Activated CD4-positive, alpha-beta memory T cell treated with anti-CD3 and anti-CD28 coated beads for 36 hours (primary cell): Measurements from ENCODE around the gene ZSWIM8. TPM values are rescaled to one million over a fixed set of nuclear protein-coding genes. Genes with fewer than 3 reads are reported as not detected.
"Not testable (repeated sequence)": the region's sequence is repeated elsewhere in the genome, so short reads cannot be mapped to it uniquely, and the experiment has no call there.

Source experiments
- CTCF ChIA-PET: fragments of 350-600 bp; sonication (Branson Sonifier 250); formaldehyde crosslinking; loops from one replicate; lab custom pipeline; 2021; ENCODE audit warnings: antibody characterized with exemption, inconsistent platforms; lab: Charles Lee
- POLR2A ChIA-PET: fragments of 350-600 bp; sonication (Branson Sonifier 250); formaldehyde crosslinking; loops from one replicate; lab custom pipeline; 2021; ENCODE audit warnings: antibody characterized with exemption; lab: Charles Lee
- DNase-seq: peaks from one replicate; pipeline ENCODE4 v3.0.0-alpha.2; 2020
- H3K27ac Mint-ChIP-seq: one replicate; pipeline ENCODE4 v1.8.0; 2021; ENCODE audit warnings: mixed read lengths
- H3K27me3 Mint-ChIP-seq: one replicate; pipeline ENCODE4 v1.8.0; 2021; ENCODE audit warnings: mixed read lengths
- H3K36me3 Mint-ChIP-seq: one replicate; pipeline ENCODE4 v1.8.0; 2021; ENCODE audit warnings: mixed read lengths
- H3K4me1 Mint-ChIP-seq: one replicate; pipeline ENCODE4 v1.8.0; 2021; ENCODE audit warnings: low read depth, mixed read lengths
- H3K4me3 Mint-ChIP-seq: one replicate; pipeline ENCODE4 v1.8.0; 2021; ENCODE audit warnings: mild to moderate bottlenecking, mixed read lengths
- H3K9me3 Mint-ChIP-seq: one replicate; pipeline ENCODE4 v1.8.0; 2021; ENCODE audit warnings: mixed read lengths
- intact Hi-C: fragments of 100-400 bp; cut with micrococcal nuclease; formaldehyde crosslinking; loops from one replicate; pipeline ENCODE4 v1.15.1; 2023
- total RNA-seq, 2 experiments: library from RNA; stranded (reverse); gene quantifications; one replicate each; pipeline ENCODE4 v1.2.3, GENCODE V29; 2021

Gene ZSWIM8, protein sequence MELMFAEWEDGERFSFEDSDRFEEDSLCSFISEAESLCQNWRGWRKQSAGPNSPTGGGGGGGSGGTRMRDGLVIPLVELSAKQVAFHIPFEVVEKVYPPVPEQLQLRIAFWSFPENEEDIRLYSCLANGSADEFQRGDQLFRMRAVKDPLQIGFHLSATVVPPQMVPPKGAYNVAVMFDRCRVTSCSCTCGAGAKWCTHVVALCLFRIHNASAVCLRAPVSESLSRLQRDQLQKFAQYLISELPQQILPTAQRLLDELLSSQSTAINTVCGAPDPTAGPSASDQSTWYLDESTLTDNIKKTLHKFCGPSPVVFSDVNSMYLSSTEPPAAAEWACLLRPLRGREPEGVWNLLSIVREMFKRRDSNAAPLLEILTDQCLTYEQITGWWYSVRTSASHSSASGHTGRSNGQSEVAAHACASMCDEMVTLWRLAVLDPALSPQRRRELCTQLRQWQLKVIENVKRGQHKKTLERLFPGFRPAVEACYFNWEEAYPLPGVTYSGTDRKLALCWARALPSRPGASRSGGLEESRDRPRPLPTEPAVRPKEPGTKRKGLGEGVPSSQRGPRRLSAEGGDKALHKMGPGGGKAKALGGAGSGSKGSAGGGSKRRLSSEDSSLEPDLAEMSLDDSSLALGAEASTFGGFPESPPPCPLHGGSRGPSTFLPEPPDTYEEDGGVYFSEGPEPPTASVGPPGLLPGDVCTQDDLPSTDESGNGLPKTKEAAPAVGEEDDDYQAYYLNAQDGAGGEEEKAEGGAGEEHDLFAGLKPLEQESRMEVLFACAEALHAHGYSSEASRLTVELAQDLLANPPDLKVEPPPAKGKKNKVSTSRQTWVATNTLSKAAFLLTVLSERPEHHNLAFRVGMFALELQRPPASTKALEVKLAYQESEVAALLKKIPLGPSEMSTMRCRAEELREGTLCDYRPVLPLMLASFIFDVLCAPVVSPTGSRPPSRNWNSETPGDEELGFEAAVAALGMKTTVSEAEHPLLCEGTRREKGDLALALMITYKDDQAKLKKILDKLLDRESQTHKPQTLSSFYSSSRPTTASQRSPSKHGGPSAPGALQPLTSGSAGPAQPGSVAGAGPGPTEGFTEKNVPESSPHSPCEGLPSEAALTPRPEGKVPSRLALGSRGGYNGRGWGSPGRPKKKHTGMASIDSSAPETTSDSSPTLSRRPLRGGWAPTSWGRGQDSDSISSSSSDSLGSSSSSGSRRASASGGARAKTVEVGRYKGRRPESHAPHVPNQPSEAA (N-terminal part only)
- total RNA-seq, result 10 to 100 TPM; 45.1 to 46.2 TPM

DNA sequence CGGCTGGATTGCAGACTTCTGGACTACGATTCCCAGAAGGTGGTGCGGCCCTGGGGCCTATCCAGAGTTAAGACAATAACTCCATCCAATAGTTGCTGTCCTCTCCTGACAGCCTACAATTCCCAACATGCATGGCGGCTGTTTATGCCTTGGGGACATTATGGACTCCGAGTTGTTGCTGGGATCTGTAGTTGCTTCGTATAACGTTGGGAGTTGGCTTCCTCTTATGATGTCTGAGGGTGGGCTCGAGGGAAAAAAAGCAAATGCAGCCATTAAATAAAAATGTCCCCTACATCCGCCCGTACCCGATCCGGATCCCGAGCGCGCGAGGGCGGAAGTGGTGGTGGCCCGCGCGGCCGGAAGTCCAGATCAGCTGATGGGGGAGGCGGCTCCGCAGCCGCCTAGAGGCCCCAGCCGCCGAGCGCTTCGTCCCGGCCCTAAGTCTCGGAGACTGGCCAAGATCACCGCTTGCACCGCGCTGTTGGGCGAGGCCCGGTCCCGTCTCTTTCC is at the start of gene ZSWIM8:
TSS of gene ZSWIM8 (plus strand) at position 396 of the 510 bp plus-strand sequence. CDS start 273 bp downstream, outside the sequence.
- ChIA-PET CTCF (interaction anchor here (1.4 to 1.7 kb wide), 5 partner anchors 11 to 25 kb away, joined by 4 to 8 read pairs (median 6); a partner anchor contains a TSS), POLR2A (interaction anchor here (0.9 to 3.1 kb wide), 6 partner anchors 9 to 55 kb away, joined by 3 to 22 read pairs (median 6); partner anchors contain the start of gene SEC24C)
- H3K4me1 Mint-ChIP-seq, result peaks cover 40% of the 10 kb centered on the region
- no peaks in the 10 kb centered on the region for H3K9me3 Mint-ChIP-seq
- peaks cover 9% of the 10 kb centered on the region for H3K36me3 Mint-ChIP-seq
- intact Hi-C loops, result loop anchor here (1.0 kb wide), 4 partner anchors 13 to 55 kb away; partner anchors contain the start of gene SEC24C
- H3K27ac Mint-ChIP-seq, result peak within 1 kb of the TSS; percentile 96
- no peaks in the 10 kb centered on the region for H3K27me3 Mint-ChIP-seq
- peak within 1 kb of the TSS; percentile 98 for H3K4me3 Mint-ChIP-seq
- peak; percentile 90 for DNase-seq

DNA sequence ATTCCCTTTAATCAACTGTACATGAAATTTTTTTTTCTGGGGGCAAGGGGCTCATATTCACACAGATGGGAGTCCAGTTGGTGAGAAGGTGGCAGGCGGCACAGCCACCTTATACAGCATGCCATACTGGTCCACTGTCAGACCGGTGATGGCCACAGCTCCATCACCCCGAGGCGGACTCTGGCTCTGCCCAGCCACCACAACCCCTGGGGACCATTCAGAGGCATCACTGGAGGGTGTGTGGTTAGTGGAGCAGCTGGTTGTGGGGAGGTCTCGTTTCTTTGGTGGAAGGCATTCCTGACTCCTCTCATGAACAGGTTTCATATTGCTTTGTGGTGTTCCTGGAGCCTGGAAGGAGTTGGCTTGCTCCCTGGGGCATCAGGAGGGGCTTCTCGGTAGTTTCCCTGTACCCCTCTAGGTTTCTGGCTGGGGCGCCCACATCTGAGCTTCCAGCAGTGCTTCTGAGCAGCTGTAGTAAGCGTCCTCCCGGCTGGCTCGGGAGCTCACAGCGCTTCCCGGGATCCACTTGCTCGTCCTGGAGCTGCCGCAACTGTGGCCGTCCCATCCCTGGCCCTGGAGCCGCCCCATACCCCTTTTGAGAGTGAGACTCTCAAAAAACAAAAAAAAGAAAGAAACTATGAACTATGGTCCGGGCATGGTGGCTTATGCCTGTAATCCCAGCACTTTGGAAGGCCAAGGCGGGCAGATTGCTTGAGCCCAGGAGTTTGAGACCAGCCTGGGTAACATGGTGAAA is 44.7 kb upstream of the ZSWIM8 start:
- H3K27me3 Mint-ChIP-seq, CTCF ChIA-PET, POLR2A ChIA-PET, DNase-seq, H3K4me3 Mint-ChIP-seq, H3K9me3 Mint-ChIP-seq, intact Hi-C loops: not testable (repeated sequence)
- peak overlapping the region; percentile 13 for H3K27ac Mint-ChIP-seq
- H3K36me3 Mint-ChIP-seq, result peaks cover 15% of the 10 kb centered on the region
- peaks cover 29% of the 10 kb centered on the region for H3K4me1 Mint-ChIP-seq

- Mint-ChIP-seq H3K4me1 (peaks cover 39% of the 10 kb centered on the region), H3K27ac (no peak overlapping the region), H3K36me3 (peaks cover 21% of the 10 kb centered on the region), H3K4me3 (peak overlapping the region; percentile 99), H3K9me3 (no peaks in the 10 kb centered on the region), H3K27me3 (no peaks in the 10 kb centered on the region)
- DNase-seq, result no peak
- ChIA-PET POLR2A (interaction anchor here (3.8 to 6.6 kb wide), 2 partner anchors 12 to 30 kb away, joined by 26 to 44 read pairs; a partner anchor contains a TSS), CTCF (interaction anchor here (1.5 to 1.9 kb wide), 2 partner anchors 27 to 39 kb away, joined by 4 to 5 read pairs; partner anchors contain the start of gene CHCHD1)
- intact Hi-C loops, result no loop called here
Measured at GRCh38 chr10:73742454-73742734, 43.0 kb upstream of the ZSWIM8 start.

DNA sequence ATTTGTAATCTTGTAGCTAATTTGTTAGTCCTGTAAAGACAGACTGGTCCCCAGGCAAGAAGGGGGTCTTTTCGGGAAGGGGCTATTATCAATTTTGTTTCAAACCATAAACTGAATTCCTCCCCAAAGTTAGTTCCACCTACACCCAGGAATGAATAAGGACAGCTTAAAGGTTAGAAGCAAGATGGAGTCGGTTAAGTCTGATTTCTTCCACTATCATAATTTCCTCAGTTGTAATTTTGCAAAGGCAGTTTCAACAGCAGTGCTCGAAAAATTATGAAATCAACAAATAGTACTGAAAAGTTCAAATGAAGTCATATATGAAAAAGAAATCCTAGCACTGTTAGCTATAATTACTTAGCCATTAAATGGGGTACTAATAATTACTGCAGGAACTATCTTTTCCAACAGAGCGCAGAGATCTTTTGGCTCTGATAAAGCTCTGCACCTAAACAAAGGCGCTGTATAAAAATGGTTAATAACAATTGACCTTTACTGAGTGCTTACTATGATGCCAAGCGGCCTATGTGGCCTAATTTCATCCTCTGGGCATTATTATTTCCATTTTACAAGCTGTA is 42.0 kb upstream of the ZSWIM8 start:
- CTCF ChIA-PET, result interaction anchor here (1.0 to 1.9 kb wide), 8 partner anchors 10 to 38 kb away, joined by 3 to 7 read pairs (median 4); partner anchors contain the start of gene CHCHD1
- Mint-ChIP-seq H3K36me3 (peaks cover 21% of the 10 kb centered on the region), H3K4me3 (peak overlapping the region; percentile 99), H3K9me3 (no peaks in the 10 kb centered on the region), H3K27ac (peak overlapping the region; percentile 100), H3K4me1 (peaks cover 39% of the 10 kb centered on the region), H3K27me3 (no peaks in the 10 kb centered on the region)
- DNase-seq, result no peak
- POLR2A ChIA-PET, result interaction anchor here (0.9 to 6.6 kb wide), 11 partner anchors 9 to 497 kb away, joined by 3 to 44 read pairs (median 5); partner anchors contain the start of genes CHCHD1, DNAJC9 and ZSWIM8
- intact Hi-C loops, result no loop called here

DNA sequence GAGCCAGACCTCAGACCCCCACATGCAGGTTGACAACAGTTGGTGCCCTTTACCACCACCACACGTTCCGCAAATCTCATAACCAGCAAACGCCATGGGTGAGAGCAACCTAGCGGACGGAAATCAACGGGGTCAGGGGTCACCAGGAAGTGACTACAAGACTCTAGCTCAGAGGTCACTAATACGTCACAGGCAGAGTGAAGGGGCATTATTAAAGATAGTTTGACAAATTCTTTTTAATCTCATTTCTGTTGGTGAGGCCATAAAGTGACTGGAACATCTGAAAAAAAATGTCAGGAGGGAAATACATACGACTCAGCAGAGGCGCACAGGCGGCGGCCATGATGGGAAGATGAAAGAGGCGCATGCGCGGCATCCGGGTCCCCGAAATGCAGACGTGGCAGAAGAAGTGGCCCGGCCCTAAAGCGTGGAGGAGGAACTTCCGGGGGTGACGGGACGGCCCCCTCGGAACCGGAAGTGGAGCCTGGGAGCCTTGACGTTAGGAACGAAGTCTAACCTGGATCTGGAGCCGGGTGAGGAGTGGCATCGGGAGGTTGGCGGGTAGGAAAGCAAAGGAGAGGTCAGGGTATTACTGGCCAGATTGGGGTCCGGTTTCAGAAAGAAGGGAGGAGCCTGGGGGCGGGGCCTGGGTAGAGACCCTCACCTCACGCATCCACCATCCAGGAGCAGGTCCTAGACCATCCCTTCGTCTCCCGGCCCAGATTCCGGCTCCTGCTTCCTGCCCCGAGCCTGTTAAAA is 41.3 kb upstream of the ZSWIM8 start, which contains the start of gene SEC24C:
TSS of gene SEC24C (plus strand) at position 468 of the 759 bp plus-strand sequence. CDS start 2,461 bp downstream, outside the sequence.
- H3K27ac Mint-ChIP-seq, result peak within 1 kb of the TSS; percentile 100
- H3K36me3 Mint-ChIP-seq, result peaks cover 23% of the 10 kb centered on the region
- H3K4me1 Mint-ChIP-seq, result peaks cover 42% of the 10 kb centered on the region
- intact Hi-C loops, result loop anchor here (1.0 kb wide), 5 partner anchors 14 to 248 kb away; partner anchors contain the start of genes PPP3CB and ZSWIM8
- ChIA-PET POLR2A (interaction anchor here (0.9 to 6.6 kb wide), 13 partner anchors 8 to 497 kb away, joined by 3 to 44 read pairs (median 4); partner anchors contain the start of genes CHCHD1, DNAJC9 and ZSWIM8), CTCF (interaction anchor here (0.6 to 1.9 kb wide), 9 partner anchors 10 to 136 kb away, joined by 3 to 7 read pairs (median 3); no protein-coding TSS in a partner anchor)
- DNase-seq, result peak; percentile 98
- H3K9me3 Mint-ChIP-seq, result no peaks in the 10 kb centered on the region
- peak within 1 kb of the TSS; percentile 99 for H3K4me3 Mint-ChIP-seq
- H3K27me3 Mint-ChIP-seq, result no peaks in the 10 kb centered on the region

- no peaks in the 10 kb centered on the region for H3K27me3 Mint-ChIP-seq
- peak overlapping the region; percentile 99 for H3K4me3 Mint-ChIP-seq
- H3K9me3 Mint-ChIP-seq, result no peaks in the 10 kb centered on the region
- intact Hi-C loops, result loop anchor here (1.0 kb wide), 5 partner anchors 14 to 248 kb away; partner anchors contain the start of genes PPP3CB and ZSWIM8
- CTCF ChIA-PET, result interaction anchor here (0.5 to 1.3 kb wide), 4 partner anchors 28 to 135 kb away, joined by 3 to 4 read pairs (median 4); a partner anchor contains a TSS
- peak; percentile 76 for DNase-seq
- peaks cover 44% of the 10 kb centered on the region for H3K4me1 Mint-ChIP-seq
- POLR2A ChIA-PET, result interaction anchor here (1.1 to 6.6 kb wide), 8 partner anchors 10 to 66 kb away, joined by 3 to 44 read pairs (median 7); partner anchors contain the start of genes CHCHD1 and ZSWIM8
- peaks cover 25% of the 10 kb centered on the region for H3K36me3 Mint-ChIP-seq
- H3K27ac Mint-ChIP-seq, result peak overlapping the region; percentile 100
Measured at GRCh38 chr10:73744664-73744975, 40.8 kb upstream of the ZSWIM8 start.

DNA sequence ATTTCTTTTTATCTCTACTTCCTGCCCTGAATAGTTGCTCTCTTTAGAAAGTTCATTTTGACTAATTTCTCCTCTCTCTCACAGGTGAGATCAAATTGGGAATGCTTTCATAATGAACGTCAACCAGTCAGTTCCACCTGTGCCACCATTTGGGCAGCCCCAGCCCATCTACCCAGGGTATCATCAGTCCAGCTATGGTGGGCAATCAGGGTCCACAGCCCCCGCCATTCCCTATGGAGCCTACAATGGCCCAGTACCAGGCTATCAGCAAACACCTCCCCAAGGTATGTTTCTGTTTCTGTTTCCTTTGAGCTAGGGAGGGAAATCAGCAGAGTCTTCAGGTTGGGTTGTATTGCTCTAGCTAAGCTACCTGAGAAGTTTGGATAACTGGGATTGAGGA is 38.7 kb upstream of the ZSWIM8 start:
- no peak for DNase-seq
- intact Hi-C loops, result no loop called here
- Mint-ChIP-seq H3K9me3 (no peaks in the 10 kb centered on the region), H3K4me3 (peak overlapping the region; percentile 4), H3K27ac (peak overlapping the region; percentile 70), H3K4me1 (peaks cover 49% of the 10 kb centered on the region), H3K27me3 (no peaks in the 10 kb centered on the region), H3K36me3 (peaks cover 38% of the 10 kb centered on the region)
- ChIA-PET POLR2A (interaction anchor here (0.9 to 6.6 kb wide), 2 partner anchors 17 to 26 kb away, joined by 4 to 44 read pairs; a partner anchor contains a TSS), CTCF (interaction anchor here (0.6 kb wide), 1 partner anchor 587 kb away, joined by 3 read pairs; no protein-coding TSS in a partner anchor)

DNA sequence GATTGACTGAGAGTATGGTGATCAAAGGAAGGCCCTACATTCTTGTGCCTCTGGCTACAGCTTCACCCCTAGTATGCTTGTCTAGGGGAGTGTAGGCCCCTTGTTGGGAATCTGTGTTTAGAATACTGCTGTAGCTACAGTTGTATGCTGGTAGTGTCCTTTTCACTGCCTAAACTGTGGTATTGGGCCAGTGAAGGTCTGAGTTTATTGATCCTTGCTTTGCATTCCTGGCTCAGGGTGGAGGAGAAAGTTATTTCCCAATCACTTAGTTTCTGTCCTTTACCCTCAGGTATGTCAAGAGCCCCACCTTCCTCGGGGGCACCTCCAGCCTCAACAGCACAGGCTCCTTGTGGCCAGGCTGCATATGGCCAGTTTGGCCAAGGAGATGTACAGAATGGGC is 34.6 kb upstream of the ZSWIM8 start:
- intact Hi-C loops, result no loop called here
- no peak for DNase-seq
- Mint-ChIP-seq H3K9me3 (no peaks in the 10 kb centered on the region), H3K27ac (no peak overlapping the region), H3K36me3 (peaks cover 39% of the 10 kb centered on the region), H3K27me3 (no peaks in the 10 kb centered on the region), H3K4me1 (peaks cover 35% of the 10 kb centered on the region), H3K4me3 (no peak overlapping the region)
- ChIA-PET CTCF (no interaction called here), POLR2A (no interaction called here)

DNA sequence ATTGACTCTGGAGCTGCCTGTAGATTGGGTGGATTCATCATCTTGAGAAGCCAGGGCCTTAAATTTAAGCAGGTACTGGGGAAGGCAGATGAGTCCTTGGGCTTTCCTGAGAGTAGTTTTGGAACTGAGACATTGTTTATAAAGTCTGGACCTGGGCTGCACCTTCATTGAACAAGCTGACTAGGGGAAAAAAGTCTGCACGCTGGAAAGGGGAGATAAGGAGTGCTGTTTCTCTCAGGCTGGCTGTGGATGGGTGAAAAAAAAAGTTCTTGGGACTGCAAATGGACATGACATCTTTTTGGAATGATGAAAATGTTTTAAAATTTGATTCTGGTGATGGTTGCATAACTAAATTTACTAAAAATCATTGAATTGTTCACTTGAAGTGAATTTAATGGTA is 29.2 kb upstream of the ZSWIM8 start:
- ChIA-PET POLR2A (no interaction called here), CTCF (no interaction called here)
- Mint-ChIP-seq H3K9me3 (no peaks in the 10 kb centered on the region), H3K27me3 (no peaks in the 10 kb centered on the region), H3K36me3 (peaks cover 44% of the 10 kb centered on the region), H3K4me3 (no peak overlapping the region), H3K4me1 (peaks cover 48% of the 10 kb centered on the region), H3K27ac (peak overlapping the region; percentile 69)
- intact Hi-C loops, result no loop called here
- no peak for DNase-seq
